Measurements from ENCODE around the gene C19orf85. TPM values are rescaled to one million over a fixed set of nuclear protein-coding genes. Genes with fewer than 3 reads are reported as not detected.
"Not testable (repeated sequence)": the region's sequence is repeated elsewhere in the genome, so short reads cannot be mapped to it uniquely, and the experiment has no call there.

The C19orf85 gene
- polyA plus RNA-seq, 4 donors = not detected

GRCh38 chr19:55443824-55444480, 20.6 kb downstream of the C19orf85 start:
- no peak for DNase-seq (ENCODE audit: low read depth in 4 of 4, low spot score in 3 of 4)

DNA sequence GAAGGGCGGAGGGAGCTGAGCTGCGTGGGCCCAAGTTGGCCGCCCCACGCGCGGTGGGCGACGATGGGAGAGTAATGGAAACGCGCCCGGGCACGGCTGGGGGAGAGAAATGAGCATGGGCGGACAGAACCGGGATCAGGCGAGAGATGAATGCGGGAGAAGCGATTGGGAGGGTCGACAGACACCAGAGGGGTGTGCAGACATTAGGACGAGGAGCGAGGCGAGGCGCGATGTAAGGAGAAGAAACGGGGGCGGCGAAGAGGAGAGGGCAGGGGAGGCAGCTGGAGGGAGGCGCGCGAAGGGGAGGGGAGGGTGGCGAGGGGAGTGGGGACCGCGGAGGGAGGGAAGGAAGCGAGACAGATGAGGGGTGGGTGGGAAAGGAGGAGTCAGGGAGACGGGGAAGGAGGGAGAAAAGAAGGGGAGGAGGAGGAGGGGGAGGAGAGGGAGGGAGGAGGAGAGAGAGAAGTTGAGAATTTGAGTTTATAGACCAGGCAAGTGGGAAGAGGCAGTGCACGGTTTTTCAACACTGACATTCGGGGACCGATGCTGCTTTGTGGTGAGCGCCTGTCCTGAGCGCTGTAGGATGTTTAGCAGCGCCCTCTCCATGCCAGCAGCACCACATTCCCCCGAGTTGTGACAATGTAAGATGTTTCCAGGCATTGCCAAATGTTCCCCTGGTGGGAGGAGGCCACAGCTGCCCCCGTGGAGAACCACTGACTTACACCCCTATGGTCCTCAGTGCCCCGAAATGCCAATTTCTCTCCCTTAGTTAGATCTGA, 21.3 kb downstream of the C19orf85 start, which contains the start of gene SHISA7:
TSS of gene SHISA7 (minus strand) at position 256 of the 779 bp plus-strand sequence. CDS start 437 bp downstream, outside the sequence.
- no peak for DNase-seq (ENCODE audit: low read depth in 4 of 4, low spot score in 3 of 4)

GRCh38 chr19:55442372-55442961, 22.1 kb downstream of the C19orf85 start:
- no peak for DNase-seq (ENCODE audit: low read depth in 4 of 4, low spot score in 3 of 4)

- no peak for DNase-seq (ENCODE audit: low read depth in 4 of 4, low spot score in 3 of 4)
Observed at GRCh38 chr19:55441692-55442321, 22.7 kb downstream of the C19orf85 start.

- no peak for DNase-seq (ENCODE audit: low read depth in 4 of 4, low spot score in 3 of 4)
Observed at GRCh38 chr19:55441319-55441691, 23.2 kb downstream of the C19orf85 start.

- no peak for DNase-seq (ENCODE audit: low read depth in 4 of 4, low spot score in 3 of 4)
Observed at GRCh38 chr19:55440411-55441105, 24.0 kb downstream of the C19orf85 start.

- DNase-seq (ENCODE audit: low read depth in 4 of 4, low spot score in 3 of 4) = no peak
Observed at GRCh38 chr19:55439052-55439451, 25.5 kb downstream of the C19orf85 start.

GRCh38 chr19:55437410-55437809, 27.1 kb downstream of the C19orf85 start:
- no peak for DNase-seq (ENCODE audit: low read depth in 4 of 4, low spot score in 3 of 4)

- DNase-seq (ENCODE audit: low read depth in 4 of 4, low spot score in 3 of 4) = no peak
Observed at GRCh38 chr19:55436847-55437246, 27.7 kb downstream of the C19orf85 start.

DNA sequence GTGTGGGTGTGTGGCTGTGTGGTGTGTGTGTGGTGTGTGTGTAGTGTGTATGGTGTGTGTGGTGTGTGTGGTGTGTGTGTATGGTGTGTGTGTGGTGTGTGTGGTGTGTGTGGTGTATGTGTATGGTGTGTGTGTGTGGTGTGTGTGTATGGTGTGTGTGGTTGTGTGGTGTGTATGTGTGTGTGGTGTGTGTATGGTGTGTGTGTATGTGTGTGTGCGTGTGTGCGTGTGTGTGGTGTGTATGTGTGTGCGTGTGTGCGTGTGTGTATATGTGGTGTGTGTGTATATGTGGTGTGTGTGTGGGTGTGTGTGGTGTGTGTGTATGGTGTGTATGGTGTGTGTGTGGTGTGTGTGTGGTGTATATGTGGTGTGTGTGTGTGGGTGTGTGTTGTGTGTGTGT, 29.5 kb downstream of the C19orf85 start:
- no peak for DNase-seq (ENCODE audit: low read depth in 4 of 4, low spot score in 3 of 4)

DNA sequence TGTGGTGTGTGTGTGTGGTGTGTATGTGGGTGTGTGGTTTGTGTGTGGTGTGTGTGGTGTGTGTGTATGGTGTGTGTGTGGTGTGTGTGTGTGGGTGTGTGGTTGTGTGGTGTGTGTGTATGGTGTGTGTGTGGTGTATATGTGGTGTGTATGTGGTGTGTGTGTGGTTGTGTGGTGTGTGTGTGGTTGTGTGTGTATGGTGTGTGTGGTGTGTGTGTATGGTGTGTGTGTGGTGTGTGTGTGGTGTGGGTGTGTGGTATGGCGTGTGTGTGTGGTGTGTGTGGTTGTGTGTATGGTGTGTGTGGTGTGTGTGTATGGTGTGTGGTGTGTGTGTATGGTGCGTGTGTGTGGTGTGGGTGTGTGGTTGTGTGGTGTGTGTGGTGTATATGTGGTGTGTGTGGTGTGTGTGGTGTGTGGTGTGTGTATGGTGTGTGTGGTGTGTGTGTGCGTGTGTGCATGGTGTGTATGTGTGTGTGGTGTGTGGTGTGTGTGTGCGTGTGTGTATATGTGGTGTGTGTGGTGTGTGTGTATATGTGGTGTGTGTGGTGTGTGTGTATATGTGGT, 30.1 kb downstream of the C19orf85 start:
- no peak for DNase-seq (ENCODE audit: low read depth in 4 of 4, low spot score in 3 of 4)

DNA sequence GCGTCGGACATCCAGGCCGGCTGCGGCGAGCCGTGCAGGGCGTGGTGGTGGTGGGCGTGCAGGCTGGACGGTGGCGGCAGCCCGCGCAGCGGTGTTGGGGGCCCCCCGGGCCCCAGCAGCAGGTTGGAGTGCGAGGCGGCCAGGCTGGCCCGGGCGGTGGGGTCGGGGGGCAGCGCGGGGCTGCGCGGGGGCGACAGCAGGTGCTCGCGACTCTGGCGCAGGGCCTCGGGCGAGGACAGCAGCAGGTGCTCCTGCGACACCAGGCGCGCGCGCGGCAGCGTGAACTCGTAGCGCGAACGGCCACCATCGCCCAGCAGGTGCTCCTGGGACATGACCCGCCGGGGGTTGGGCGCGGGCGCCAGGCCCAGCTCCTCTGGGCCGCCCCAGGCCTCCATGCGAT, 31.3 kb downstream of the C19orf85 start:
- DNase-seq (ENCODE audit: low read depth in 4 of 4, low spot score in 3 of 4) = no peak

- no peak for DNase-seq (ENCODE audit: low read depth in 4 of 4, low spot score in 3 of 4)
Observed at GRCh38 chr19:55432241-55432959, 32.2 kb downstream of the C19orf85 start.

GRCh38 chr19:55431183-55431582, 33.4 kb downstream of the C19orf85 start:
- DNase-seq (ENCODE audit: low read depth in 4 of 4, low spot score in 3 of 4) = no peak

DNA sequence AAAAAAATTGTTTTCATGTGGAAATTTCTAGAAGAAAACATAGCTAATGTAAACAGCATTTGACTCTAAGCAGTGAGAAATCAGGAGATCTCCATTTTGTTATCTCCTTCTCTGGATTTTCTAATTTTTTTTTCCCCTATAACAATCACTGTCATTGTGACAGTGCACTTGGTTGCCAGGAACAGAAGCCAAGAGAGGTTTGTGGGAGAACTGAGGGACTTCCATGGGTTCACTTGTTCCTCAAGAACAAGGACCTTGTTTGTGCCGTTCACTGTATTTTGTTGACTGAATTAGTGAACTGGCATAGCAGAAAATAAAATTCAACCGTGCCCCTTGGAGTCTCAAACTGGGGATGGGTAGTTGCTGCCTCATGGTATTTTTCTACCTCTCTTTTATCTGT, 38.5 kb downstream of the C19orf85 start:
- DNase-seq (ENCODE audit: low read depth in 4 of 4, low spot score in 3 of 4) = no peak

DNA sequence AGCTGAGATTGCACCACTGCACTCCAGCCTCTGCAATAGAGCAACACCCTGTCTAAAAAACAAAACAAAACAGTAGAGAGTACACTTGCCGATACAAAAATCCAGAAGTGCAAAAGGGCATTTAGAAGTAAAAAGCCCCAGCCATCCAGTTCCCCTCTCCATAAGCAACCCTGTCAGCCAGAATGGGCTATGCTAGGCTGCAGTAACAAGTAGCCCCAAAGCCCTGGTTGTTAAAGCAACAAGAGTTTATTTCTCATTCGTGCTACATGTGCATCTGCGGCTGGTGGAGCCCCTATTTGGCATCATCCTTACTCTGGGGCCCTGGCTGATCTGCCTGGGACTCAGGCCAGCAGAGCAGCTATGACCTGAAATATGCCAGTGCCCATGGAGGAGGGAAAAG, 40.0 kb downstream of the C19orf85 start:
- DNase-seq (ENCODE audit: low read depth in 4 of 4, low spot score in 3 of 4) = no peak

DNA sequence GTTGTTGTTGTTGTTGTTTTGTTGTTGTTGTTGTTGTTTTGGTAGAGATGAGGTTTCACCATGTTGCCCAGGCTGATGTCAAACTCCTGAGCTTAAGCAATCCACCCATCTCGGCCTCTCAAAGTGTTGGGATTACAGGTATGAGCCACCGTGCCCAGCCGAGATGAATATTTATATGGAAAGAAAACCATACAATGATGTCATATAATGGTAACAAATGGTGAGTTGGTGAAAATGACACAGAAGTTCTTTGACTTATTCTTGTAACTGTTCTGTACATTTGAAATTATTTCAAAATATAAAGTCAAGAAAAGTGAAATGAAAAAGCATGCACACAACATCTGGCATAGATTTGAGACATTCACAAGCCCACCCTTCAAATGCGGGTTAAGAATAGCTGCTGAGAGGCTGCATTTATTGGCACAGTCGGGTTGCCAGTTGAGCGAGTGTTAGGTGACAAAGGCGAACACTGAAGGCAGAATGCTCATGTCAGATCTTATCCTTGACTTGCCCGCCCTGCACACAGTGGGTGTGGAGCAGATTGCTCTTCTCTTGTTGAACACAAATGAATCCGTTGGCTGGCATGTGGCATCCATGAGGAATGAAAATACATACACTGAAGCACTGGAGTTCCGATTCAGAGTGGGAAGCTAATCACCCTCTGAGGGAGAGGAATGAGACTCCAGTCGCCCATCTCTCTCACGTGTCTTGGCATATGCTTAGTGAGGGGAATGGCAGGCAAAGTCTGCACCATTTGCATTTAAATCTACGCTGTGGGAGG, 41.1 kb downstream of the C19orf85 start:
- DNase-seq (ENCODE audit: low read depth in 4 of 4, low spot score in 3 of 4) = no peak

- not testable (repeated sequence) for DNase-seq (ENCODE audit: low read depth in 4 of 4, low spot score in 3 of 4)
Observed at GRCh38 chr19:55421281-55421680, 43.3 kb downstream of the C19orf85 start.

All from right renal pelvis (tissue), 4 donors.